LNCAP (cell line): Measurements from ENCODE around the gene PAK6.
A peak's percentile ranks its signal among the peaks of the same experiment; 100 is the strongest.

Source experiments
- TF ChIP-seq, protein P1 (sequence below): fragments of 450-650 bp; IDR thresholded peaks from 2 replicates; pipeline ENCODE4 v1.5.1; 2017; ENCODE audit warnings: mild to moderate bottlenecking

The PAK6 gene

DNA sequence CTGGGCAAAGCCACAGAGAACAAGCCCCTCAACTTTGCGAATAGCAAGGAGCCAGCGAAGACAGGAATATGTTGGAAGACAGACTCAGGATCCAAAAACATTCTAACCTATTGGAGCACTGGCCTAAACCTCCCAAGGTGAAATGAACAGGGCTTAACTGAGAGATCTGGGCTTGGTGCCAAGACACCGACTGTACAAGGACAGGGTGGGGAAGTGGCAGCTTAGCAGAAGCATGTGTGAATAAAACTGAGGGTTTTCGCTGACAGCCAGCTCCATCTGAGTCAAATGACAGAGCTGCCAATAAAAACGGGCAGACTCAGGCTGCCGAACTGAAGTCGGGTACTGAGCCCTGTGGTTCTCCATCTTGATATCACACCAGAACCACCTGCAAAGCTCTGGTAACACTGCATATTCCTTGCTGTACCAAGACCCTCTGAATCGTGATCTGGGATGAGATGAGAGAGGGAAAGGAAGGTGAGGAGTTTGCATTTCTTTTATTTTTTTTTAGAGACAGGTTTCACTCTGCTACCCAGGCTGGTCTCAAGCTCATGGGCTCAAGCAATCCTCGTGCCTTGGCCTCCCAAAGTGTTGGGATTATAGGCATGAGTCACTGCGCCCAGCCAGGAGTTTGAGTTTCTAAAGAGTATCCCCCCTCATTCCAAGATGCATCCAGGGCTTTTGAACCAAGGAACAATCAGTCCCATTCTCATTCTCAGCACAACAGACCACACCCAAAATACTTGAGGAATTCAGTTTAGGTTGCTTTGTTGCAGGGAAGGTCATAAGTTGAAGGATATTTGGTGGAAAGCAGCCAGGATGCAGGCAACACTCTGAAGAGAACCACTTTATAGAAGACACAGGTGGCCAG is 74.9 kb downstream of the PAK6 start:
- TF ChIP-seq, protein P1, sequence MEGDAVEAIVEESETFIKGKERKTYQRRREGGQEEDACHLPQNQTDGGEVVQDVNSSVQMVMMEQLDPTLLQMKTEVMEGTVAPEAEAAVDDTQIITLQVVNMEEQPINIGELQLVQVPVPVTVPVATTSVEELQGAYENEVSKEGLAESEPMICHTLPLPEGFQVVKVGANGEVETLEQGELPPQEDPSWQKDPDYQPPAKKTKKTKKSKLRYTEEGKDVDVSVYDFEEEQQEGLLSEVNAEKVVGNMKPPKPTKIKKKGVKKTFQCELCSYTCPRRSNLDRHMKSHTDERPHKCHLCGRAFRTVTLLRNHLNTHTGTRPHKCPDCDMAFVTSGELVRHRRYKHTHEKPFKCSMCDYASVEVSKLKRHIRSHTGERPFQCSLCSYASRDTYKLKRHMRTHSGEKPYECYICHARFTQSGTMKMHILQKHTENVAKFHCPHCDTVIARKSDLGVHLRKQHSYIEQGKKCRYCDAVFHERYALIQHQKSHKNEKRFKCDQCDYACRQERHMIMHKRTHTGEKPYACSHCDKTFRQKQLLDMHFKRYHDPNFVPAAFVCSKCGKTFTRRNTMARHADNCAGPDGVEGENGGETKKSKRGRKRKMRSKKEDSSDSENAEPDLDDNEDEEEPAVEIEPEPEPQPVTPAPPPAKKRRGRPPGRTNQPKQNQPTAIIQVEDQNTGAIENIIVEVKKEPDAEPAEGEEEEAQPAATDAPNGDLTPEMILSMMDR, result no peak

DNA sequence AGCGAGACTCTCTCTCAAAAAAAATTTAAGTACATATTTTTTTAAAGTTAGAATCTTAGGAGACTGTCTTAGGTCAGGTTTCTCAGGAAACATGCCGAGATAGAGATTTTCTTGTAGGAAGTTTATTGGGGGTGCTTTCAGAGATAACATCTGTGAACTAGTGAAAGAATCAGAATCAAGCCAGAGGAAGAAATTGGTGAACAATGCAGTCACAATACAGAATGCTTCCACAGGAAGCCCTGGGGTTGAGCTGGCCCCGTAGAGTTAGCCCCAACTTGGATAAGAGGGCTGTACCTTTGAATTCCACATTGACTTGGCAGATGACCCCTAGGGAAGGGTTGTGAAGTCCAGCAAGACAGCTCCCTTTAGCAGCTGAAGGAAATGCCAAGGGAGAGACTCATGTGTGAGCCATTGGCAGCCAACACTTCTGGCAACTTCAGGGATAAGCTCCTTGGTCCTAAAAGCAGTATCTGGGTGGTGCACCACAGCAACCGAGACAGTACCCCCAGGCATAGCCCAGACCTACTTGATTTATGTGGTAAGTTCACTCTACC is 75.9 kb downstream of the PAK6 start:
- TF ChIP-seq, protein P1, result no peak

DNA sequence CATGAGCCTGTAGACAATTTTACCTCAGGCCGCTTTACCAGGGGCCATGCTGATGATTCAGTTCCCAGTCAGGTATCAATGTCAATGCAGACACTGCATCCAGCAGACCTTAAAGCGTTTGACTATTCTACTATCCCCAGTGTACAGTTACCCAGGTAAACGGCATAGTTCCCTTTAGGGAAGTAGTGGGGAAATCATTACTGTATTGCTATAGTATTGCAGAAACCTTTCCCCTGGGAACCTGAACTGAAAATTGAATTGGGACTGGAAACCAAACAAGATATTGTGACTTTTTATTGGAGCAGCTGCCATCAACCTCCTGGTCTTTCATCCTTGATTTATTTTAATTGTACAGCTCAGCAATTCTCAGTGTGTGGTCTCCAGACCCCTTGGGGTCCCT is 78.1 kb downstream of the PAK6 start:
- TF ChIP-seq, protein P1, result no peak

DNA sequence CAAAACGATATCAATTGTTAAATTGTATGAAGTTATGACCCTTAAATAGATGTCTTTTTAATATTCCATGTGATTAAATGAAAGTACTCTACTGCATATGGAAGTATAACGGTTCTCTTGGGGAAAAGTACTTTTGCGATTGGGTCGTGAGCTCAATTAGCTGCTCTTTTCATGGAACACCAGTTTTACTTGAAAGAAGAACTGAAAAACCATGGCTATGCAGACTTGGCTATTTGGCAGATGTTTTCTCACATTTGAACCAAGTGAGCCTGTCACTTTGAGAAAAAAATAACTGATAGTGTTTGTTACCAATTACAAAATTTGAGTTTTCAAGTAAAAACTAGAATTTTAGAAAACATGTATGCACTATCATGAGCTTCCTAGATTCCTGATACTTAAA is 78.7 kb downstream of the PAK6 start:
- TF ChIP-seq, protein P1, result no peak

DNA sequence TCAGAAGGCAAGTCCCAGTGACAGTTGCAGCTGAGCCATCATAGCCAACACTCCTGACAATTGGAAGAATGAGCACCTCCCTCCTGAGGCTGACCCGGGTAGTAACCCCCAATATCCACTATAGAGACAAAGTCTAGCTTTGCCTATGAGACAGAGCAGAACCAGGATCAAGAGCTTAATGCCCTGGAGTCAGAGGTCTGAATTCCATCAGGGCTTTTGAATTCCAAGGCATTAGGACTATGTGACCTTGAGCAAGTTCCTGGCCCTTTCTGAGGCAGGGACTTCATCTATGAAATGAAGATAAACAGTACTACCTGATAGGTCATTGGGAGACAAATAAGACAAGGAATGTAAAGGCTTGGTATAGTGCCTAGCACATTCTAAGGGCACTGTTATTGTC is 81.5 kb downstream of the PAK6 start:
- TF ChIP-seq, protein P1, result no peak

DNA sequence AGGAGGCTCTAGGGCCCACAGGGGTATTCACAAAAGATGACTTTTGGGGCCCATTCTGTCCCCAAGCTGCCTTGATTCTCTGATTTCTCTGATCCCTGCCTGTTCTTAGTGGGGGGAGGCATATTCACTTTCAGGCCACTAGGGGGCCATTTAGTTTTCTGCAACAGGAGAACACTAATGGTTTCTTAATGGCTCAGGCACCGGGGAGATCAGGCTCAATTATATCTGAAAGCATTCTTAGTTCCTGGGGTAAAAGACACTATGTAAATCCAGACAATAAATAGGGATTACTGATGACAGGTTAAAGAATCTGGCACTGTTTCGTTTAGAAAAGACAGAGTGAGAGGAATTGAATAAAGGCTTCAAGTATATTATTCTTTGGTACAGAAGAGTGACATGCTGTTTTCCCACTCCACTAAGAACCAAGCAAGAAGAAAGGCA is 82.1 kb downstream of the PAK6 start:
- TF ChIP-seq, protein P1, result peak; percentile 90

DNA sequence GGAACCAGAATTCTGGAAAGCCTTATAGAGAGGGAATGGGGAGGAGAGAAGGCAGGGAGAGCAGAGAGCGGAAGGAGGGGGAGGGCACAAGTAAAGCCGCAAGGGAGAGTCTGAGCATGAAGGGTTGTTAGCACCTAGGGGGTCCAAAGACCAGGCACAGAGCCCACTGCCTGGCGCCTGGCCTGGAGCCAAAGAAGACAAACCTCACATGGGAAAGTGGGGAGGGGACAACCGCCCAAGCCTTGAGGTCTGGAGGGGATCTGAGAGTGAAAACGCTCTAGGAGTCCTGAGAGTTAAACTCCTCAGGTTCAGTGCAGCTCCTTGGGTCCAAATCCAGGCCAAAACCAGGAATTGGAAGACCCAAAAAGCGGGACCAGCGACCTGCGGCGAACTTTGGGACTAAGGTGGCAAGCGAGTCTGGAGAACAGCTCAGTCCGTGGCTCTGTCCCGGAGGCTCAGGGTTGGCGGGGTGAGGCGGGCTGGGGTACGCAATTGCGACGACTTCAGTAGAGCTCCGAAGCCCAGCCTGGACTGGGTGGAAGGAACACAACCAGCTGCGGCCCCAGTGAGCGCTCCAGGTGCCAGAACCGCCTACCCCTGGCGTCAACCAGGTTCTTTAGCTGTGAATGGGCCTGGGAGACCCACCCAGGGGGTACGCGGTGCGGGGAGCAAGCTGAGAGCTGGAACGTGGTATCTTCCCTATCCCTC is 83.8 kb downstream of the PAK6 start:
- TF ChIP-seq, protein P1, result no peak
